ENCODE measurements around the gene ITGAV.
A peak's percentile ranks its signal among the peaks of the same experiment; 100 is the strongest.

The ITGAV gene

DNA sequence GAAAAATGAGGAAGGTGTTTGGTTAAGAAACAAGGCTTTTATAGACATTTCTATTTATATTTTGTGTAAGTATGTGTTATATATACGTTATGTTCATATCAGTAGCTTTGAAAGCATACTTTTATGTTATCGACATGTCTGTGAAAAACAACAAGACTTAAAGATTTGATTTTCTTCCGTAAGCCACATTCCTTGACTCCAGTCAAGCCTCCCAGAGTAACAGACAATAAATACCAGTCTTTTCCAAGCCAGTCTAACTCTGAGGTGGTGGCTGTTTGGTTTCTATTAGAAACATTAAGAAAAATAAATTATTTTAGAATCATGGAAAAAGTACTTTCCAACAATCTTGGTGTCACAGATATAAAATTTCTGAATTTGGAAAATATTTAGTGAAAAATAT is 16.3 kb upstream of the ITGAV start:
- no peak overlapping the region for H3K4me3 ChIP-seq (ENCODE audit: low read length)
- TF ChIP-seq, protein P1, sequence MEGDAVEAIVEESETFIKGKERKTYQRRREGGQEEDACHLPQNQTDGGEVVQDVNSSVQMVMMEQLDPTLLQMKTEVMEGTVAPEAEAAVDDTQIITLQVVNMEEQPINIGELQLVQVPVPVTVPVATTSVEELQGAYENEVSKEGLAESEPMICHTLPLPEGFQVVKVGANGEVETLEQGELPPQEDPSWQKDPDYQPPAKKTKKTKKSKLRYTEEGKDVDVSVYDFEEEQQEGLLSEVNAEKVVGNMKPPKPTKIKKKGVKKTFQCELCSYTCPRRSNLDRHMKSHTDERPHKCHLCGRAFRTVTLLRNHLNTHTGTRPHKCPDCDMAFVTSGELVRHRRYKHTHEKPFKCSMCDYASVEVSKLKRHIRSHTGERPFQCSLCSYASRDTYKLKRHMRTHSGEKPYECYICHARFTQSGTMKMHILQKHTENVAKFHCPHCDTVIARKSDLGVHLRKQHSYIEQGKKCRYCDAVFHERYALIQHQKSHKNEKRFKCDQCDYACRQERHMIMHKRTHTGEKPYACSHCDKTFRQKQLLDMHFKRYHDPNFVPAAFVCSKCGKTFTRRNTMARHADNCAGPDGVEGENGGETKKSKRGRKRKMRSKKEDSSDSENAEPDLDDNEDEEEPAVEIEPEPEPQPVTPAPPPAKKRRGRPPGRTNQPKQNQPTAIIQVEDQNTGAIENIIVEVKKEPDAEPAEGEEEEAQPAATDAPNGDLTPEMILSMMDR (IDR thresholded peaks at IDR 0.05; ENCODE audit: insufficient read depth, low read depth, low read length, missing control alignments), result no peak
- no peak for DNase-seq (ENCODE audit: low read depth)

DNA sequence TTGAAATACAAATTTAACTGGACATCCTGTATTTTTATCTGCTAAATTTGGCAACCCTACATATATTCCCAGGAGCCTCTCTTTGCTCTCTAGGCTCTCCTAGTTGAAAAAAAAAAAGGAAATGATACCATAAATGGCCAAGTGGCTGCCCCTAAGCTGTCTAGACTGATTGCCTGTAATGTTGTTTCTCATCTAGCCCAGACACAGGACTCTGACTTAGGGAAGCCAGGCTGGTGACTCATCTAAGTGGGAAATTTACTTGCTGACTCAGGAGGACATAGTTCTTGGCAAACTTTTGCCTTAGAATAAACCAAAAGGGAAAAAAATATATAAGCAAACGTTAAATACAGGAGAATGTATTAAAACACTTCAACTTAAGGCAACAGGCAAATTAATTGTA is 14.6 kb upstream of the ITGAV start:
- TF ChIP-seq, protein P1 (IDR thresholded peaks at IDR 0.05; ENCODE audit: insufficient read depth, low read depth, low read length, missing control alignments), result no peak
- peak; percentile 98 for DNase-seq (ENCODE audit: low read depth)
- H3K4me3 ChIP-seq (ENCODE audit: low read length), result no peak overlapping the region

DNA sequence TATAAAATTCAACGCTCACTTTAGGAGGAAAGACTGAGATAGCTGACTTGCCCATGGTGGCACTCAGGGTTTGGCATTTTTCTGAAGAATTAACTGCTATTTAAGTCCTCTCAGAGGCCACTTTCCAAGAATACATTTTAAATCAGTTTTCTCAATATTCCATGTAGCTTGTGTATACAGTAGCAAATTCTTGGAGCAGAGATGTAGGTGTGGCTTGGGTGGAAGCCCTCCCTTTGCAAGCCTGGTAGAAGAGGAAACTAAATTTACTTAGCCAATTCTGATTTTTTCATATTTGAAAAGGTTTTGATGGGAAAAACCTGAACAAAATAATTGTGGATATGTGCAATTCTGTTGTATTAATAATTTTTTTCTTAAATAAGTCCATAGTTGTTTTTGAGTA is 14.0 kb upstream of the ITGAV start:
- H3K4me3 ChIP-seq (ENCODE audit: low read length), result no peak overlapping the region
- TF ChIP-seq, protein P1 (IDR thresholded peaks at IDR 0.05; ENCODE audit: insufficient read depth, low read depth, low read length, missing control alignments), result no peak
- DNase-seq (ENCODE audit: low read depth), result no peak

DNA sequence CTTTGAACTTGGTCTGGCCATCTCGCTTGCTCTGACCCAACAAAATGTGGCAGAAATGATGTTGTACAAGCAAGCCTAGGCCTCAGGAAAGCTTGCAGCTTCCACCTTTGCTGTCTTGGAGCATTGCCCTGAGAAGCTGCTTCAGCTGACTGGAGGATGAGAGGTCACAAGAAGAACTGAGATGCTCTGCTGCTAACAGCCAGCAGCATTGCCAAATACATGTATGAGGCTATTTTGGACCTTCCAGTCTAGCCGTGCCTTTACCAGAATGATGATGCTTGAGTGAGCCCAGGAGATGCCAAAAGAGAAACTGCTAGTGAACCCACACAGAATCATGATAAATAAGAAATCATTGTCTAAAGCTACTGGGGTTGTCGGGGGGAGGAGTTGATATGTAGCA is 13.2 kb upstream of the ITGAV start:
- H3K4me3 ChIP-seq (ENCODE audit: low read length), result no peak overlapping the region
- TF ChIP-seq, protein P1 (IDR thresholded peaks at IDR 0.05; ENCODE audit: insufficient read depth, low read depth, low read length, missing control alignments), result no peak
- no peak for DNase-seq (ENCODE audit: low read depth)

DNA sequence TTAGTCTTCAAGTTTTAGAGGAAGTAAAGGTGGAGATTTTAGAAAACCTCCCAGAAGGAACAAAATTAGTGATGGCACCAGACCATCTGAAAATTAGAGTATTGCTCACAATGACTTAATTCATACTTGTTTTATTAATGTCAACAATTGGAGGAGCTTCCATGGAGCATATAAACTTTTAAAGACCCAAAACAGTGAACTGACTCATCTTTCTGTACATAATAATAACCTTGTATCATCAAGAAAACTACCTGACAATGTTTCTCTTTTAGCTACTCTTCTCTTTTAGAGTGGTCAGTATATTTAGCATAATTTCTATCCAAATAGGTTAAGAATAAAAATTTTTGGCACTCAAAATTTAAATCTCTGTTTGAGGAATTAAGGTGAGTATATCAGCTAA is 7.2 kb upstream of the ITGAV start:
- TF ChIP-seq, protein P1 (IDR thresholded peaks at IDR 0.05; ENCODE audit: insufficient read depth, low read depth, low read length, missing control alignments), result no peak
- no peak for DNase-seq (ENCODE audit: low read depth)
- no peak overlapping the region for H3K4me3 ChIP-seq (ENCODE audit: low read length)

DNA sequence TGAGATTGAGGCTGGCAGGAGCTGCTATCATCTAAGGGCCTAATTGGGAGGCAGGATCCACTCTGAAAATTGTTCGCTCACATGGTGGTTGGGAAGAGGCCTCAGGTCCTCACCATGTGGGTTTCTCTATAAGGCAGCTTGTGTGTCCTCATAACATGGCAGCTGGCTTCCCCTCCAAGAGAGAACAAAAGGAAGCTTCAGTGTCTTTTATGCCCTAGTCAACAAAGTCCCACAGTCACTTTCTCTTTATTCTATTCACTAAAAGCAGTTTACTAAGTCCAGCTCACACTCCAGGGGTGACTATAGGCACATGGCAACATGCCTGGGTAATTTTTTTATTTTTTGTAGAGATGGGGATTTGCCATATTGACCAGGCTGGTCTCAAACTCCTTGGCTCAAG is 5.8 kb upstream of the ITGAV start:
- no peak overlapping the region for H3K4me3 ChIP-seq (ENCODE audit: low read length)
- DNase-seq (ENCODE audit: low read depth), result no peak
- TF ChIP-seq, protein P1 (IDR thresholded peaks at IDR 0.05; ENCODE audit: insufficient read depth, low read depth, low read length, missing control alignments), result no peak

DNA sequence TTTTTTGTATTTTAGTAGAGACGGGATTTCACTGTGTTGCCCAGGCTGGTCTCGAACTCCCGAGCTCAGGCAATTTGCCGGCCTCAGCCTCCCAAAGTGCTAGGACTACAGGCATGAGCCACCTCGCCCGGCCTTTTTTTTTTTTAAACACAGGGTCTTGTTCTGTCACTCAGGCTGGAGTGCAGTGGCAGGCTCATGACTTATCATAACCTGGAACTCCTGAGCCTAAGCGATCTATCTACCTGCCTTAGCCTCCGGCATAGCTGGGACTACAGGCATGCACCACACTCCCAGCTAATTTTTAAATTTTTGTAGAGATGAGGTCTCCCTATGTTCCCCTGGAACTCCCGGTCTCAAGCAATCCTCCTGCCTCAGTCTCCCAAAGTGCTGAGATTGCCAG is 1.4 kb upstream of the ITGAV start:
- no peak for DNase-seq (ENCODE audit: low read depth)
- TF ChIP-seq, protein P1 (IDR thresholded peaks at IDR 0.05; ENCODE audit: insufficient read depth, low read depth, low read length, missing control alignments), result no peak
- H3K4me3 ChIP-seq (ENCODE audit: low read length), result no peak overlapping the region
